ENCODE results near the gene AGAP3.

The AGAP3 gene

GRCh38 chr7:151101621-151102396 is 15.5 kb downstream of the AGAP3 start:
- ATAC-seq = no peak
- Mint-ChIP-seq H3K4me1 (peaks cover 7% of the 10 kb centered on the region), H3K27ac (no peak overlapping the region), H3K9me3 (no peaks in the 10 kb centered on the region), H3K36me3 (peaks cover 7% of the 10 kb centered on the region), H3K4me3 (no peak overlapping the region)
- DNase-seq (ENCODE audit: low spot score in 2 of 2) = no peak

GRCh38 chr7:151102991-151103390 is 16.7 kb downstream of the AGAP3 start:
- Mint-ChIP-seq H3K9me3 (no peaks in the 10 kb centered on the region), H3K4me3 (no peak overlapping the region), H3K36me3 (peaks cover 7% of the 10 kb centered on the region), H3K4me1 (peaks cover 7% of the 10 kb centered on the region), H3K27ac (no peak overlapping the region)
- ATAC-seq = no peak
- no peak for DNase-seq (ENCODE audit: low spot score in 2 of 2)

- Mint-ChIP-seq H3K4me3 (no peak overlapping the region), H3K4me1 (peaks cover 7% of the 10 kb centered on the region), H3K9me3 (no peaks in the 10 kb centered on the region), H3K27ac (no peak overlapping the region), H3K36me3 (peaks cover 7% of the 10 kb centered on the region)
- ATAC-seq (no peak), DNase-seq (ENCODE audit: low spot score in 2 of 2) (no peak)
These were observed 17.7 kb downstream of the AGAP3 start for GRCh38 chr7:151103973-151104372.

- DNase-seq (ENCODE audit: low spot score in 2 of 2) (no peak), ATAC-seq (no peak)
- Mint-ChIP-seq H3K4me3 (no peak overlapping the region), H3K4me1 (peaks cover 7% of the 10 kb centered on the region), H3K9me3 (no peaks in the 10 kb centered on the region), H3K36me3 (peaks cover 7% of the 10 kb centered on the region), H3K27ac (no peak overlapping the region)
These were observed 18.3 kb downstream of the AGAP3 start for GRCh38 chr7:151104411-151105235.

- no peak overlapping the region for H3K27ac Mint-ChIP-seq
- no peak for DNase-seq (ENCODE audit: low spot score in 2 of 2)
- no peak overlapping the region for H3K4me3 Mint-ChIP-seq
- no peak for ATAC-seq
- H3K36me3 Mint-ChIP-seq = peaks cover 7% of the 10 kb centered on the region
- H3K4me1 Mint-ChIP-seq = peaks cover 16% of the 10 kb centered on the region
- H3K9me3 Mint-ChIP-seq = no peaks in the 10 kb centered on the region
These were observed 21.6 kb downstream of the AGAP3 start for GRCh38 chr7:151107882-151108281.

- no peak overlapping the region for H3K4me3 Mint-ChIP-seq
- DNase-seq (ENCODE audit: low spot score in 2 of 2) (no peak), ATAC-seq (no peak)
- peaks cover 2% of the 10 kb centered on the region for H3K36me3 Mint-ChIP-seq
- no peaks in the 10 kb centered on the region for H3K9me3 Mint-ChIP-seq
- peaks cover 11% of the 10 kb centered on the region for H3K4me1 Mint-ChIP-seq
- no peak overlapping the region for H3K27ac Mint-ChIP-seq
These were observed 23.1 kb downstream of the AGAP3 start for GRCh38 chr7:151109094-151110048.

GRCh38 chr7:151110236-151110940 is 24.1 kb downstream of the AGAP3 start:
- Mint-ChIP-seq H3K27ac (no peak overlapping the region), H3K4me3 (no peak overlapping the region), H3K9me3 (no peaks in the 10 kb centered on the region), H3K4me1 (peaks cover 8% of the 10 kb centered on the region), H3K36me3 (no peaks in the 10 kb centered on the region)
- DNase-seq (ENCODE audit: low spot score in 2 of 2) (no peak), ATAC-seq (no peak)

GRCh38 chr7:151110941-151111645 is 24.8 kb downstream of the AGAP3 start:
- Mint-ChIP-seq H3K4me3 (no peak overlapping the region), H3K36me3 (no peaks in the 10 kb centered on the region), H3K27ac (no peak overlapping the region), H3K9me3 (no peaks in the 10 kb centered on the region), H3K4me1 (peaks cover 14% of the 10 kb centered on the region)
- peak; percentile 67 to 86 for DNase-seq (ENCODE audit: low spot score in 2 of 2)
- peak; percentile 83 for ATAC-seq

- H3K36me3 Mint-ChIP-seq = no peaks in the 10 kb centered on the region
- no peak for ATAC-seq
- no peak for DNase-seq (ENCODE audit: low spot score in 2 of 2)
- peak overlapping the region; percentile 13 for H3K4me3 Mint-ChIP-seq
- no peaks in the 10 kb centered on the region for H3K9me3 Mint-ChIP-seq
- peaks cover 33% of the 10 kb centered on the region for H3K4me1 Mint-ChIP-seq
- H3K27ac Mint-ChIP-seq = no peak overlapping the region
These were observed 27.3 kb downstream of the AGAP3 start for GRCh38 chr7:151113344-151114150.

- H3K9me3 Mint-ChIP-seq = no peaks in the 10 kb centered on the region
- peaks cover 41% of the 10 kb centered on the region for H3K4me1 Mint-ChIP-seq
- peak overlapping the region; percentile 13 for H3K4me3 Mint-ChIP-seq
- ATAC-seq (peak; percentile 35), DNase-seq (ENCODE audit: low spot score in 2 of 2) (no peak)
- H3K27ac Mint-ChIP-seq = no peak overlapping the region
- no peaks in the 10 kb centered on the region for H3K36me3 Mint-ChIP-seq
These were observed 28.1 kb downstream of the AGAP3 start for GRCh38 chr7:151114151-151115090.

- Mint-ChIP-seq H3K36me3 (peaks cover 7% of the 10 kb centered on the region), H3K4me1 (peaks cover 40% of the 10 kb centered on the region), H3K9me3 (no peaks in the 10 kb centered on the region), H3K4me3 (peak overlapping the region; percentile 56), H3K27ac (no peak overlapping the region)
- DNase-seq (ENCODE audit: low spot score in 2 of 2) = peak; percentile 32 to 54
- peak; percentile 70 for ATAC-seq
These were observed 29.0 kb downstream of the AGAP3 start for GRCh38 chr7:151115121-151115835.

GRCh38 chr7:151115836-151116418 is 29.7 kb downstream of the AGAP3 start:
- Mint-ChIP-seq H3K4me1 (peaks cover 35% of the 10 kb centered on the region), H3K9me3 (no peaks in the 10 kb centered on the region), H3K27ac (no peak overlapping the region), H3K4me3 (peak overlapping the region; percentile 56), H3K36me3 (peaks cover 14% of the 10 kb centered on the region)
- no peak for ATAC-seq
- DNase-seq (ENCODE audit: low spot score in 2 of 2) = no peak
